ENCODE results near the gene DAB1.

DAB1 gene

GRCh38 chr1:57300186-57300585, 123.7 kb downstream of the DAB1 start:
- H3K4me1 ChIP-seq (ENCODE audit: control insufficient read depth, low read length) = no peaks in the 10 kb centered on the region
- no peaks in the 10 kb centered on the region for H3K79me2 ChIP-seq (ENCODE audit: control insufficient read depth, low read length)
- no peaks in the 10 kb centered on the region for H3K36me3 ChIP-seq (ENCODE audit: control insufficient read depth, low read length)
- no peaks in the 10 kb centered on the region for H3K9me2 ChIP-seq (replicated peaks; ENCODE audit: control insufficient read depth, low read length)
- no peak overlapping the region for H3K4me3 ChIP-seq (ENCODE audit: low read length)
- H3K9me3 ChIP-seq (ENCODE audit: control insufficient read depth, insufficient read depth, low read length) = no peaks in the 10 kb centered on the region
- no peaks in the 10 kb centered on the region for H4K20me1 ChIP-seq (ENCODE audit: control insufficient read depth, insufficient read depth, low read depth, low read length)
- no peak overlapping the region for H3K4me2 ChIP-seq (ENCODE audit: low read length)
- no peaks in the 10 kb centered on the region for H3K27me3 ChIP-seq (ENCODE audit: control insufficient read depth, low read length)
- H3F3A ChIP-seq (ENCODE audit: control insufficient read depth, insufficient read depth) = no peaks in the 10 kb centered on the region
- H3K27ac ChIP-seq (ENCODE audit: low read depth, low read length) = no peak overlapping the region
- TF ChIP-seq CTCF (IDR thresholded peaks at IDR 0.05; ENCODE audit: low read depth, low read length, poor library complexity, severe bottlenecking) = no peak
- no peak for TF ChIP-seq EZH2phosphoT487 (IDR thresholded peaks at IDR 0.05; ENCODE audit: borderline replicate concordance, low read length)

- H3K4me2 ChIP-seq (ENCODE audit: low read length) = no peak overlapping the region
- no peaks in the 10 kb centered on the region for H3K27me3 ChIP-seq (ENCODE audit: control insufficient read depth, low read length)
- no peaks in the 10 kb centered on the region for H3K79me2 ChIP-seq (ENCODE audit: control insufficient read depth, low read length)
- no peak overlapping the region for H3K4me3 ChIP-seq (ENCODE audit: low read length)
- no peaks in the 10 kb centered on the region for H3K9me3 ChIP-seq (ENCODE audit: control insufficient read depth, insufficient read depth, low read length)
- TF ChIP-seq CTCF (IDR thresholded peaks at IDR 0.05; ENCODE audit: low read depth, low read length, poor library complexity, severe bottlenecking) (no peak), EZH2phosphoT487 (IDR thresholded peaks at IDR 0.05; ENCODE audit: borderline replicate concordance, low read length) (no peak)
- H4K20me1 ChIP-seq (ENCODE audit: control insufficient read depth, insufficient read depth, low read depth, low read length) = no peaks in the 10 kb centered on the region
- no peaks in the 10 kb centered on the region for H3F3A ChIP-seq (ENCODE audit: control insufficient read depth, insufficient read depth)
- H3K4me1 ChIP-seq (ENCODE audit: control insufficient read depth, low read length) = no peaks in the 10 kb centered on the region
- no peaks in the 10 kb centered on the region for H3K9me2 ChIP-seq (replicated peaks; ENCODE audit: control insufficient read depth, low read length)
- no peaks in the 10 kb centered on the region for H3K36me3 ChIP-seq (ENCODE audit: control insufficient read depth, low read length)
- no peak overlapping the region for H3K27ac ChIP-seq (ENCODE audit: low read depth, low read length)
Observed at GRCh38 chr1:57296726-57297250, 127.1 kb downstream of the DAB1 start.

- TF ChIP-seq EZH2phosphoT487 (IDR thresholded peaks at IDR 0.05; ENCODE audit: borderline replicate concordance, low read length) (no peak), CTCF (IDR thresholded peaks at IDR 0.05; ENCODE audit: low read depth, low read length, poor library complexity, severe bottlenecking) (no peak)
- H4K20me1 ChIP-seq (ENCODE audit: control insufficient read depth, insufficient read depth, low read depth, low read length) = no peaks in the 10 kb centered on the region
- no peak overlapping the region for H3K27ac ChIP-seq (ENCODE audit: low read depth, low read length)
- H3K4me1 ChIP-seq (ENCODE audit: control insufficient read depth, low read length) = no peaks in the 10 kb centered on the region
- H3K9me2 ChIP-seq (replicated peaks; ENCODE audit: control insufficient read depth, low read length) = no peaks in the 10 kb centered on the region
- no peaks in the 10 kb centered on the region for H3K36me3 ChIP-seq (ENCODE audit: control insufficient read depth, low read length)
- H3K79me2 ChIP-seq (ENCODE audit: control insufficient read depth, low read length) = no peaks in the 10 kb centered on the region
- H3F3A ChIP-seq (ENCODE audit: control insufficient read depth, insufficient read depth) = no peaks in the 10 kb centered on the region
- H3K27me3 ChIP-seq (ENCODE audit: control insufficient read depth, low read length) = no peaks in the 10 kb centered on the region
- no peak overlapping the region for H3K4me2 ChIP-seq (ENCODE audit: low read length)
- no peak overlapping the region for H3K4me3 ChIP-seq (ENCODE audit: low read length)
- H3K9me3 ChIP-seq (ENCODE audit: control insufficient read depth, insufficient read depth, low read length) = no peaks in the 10 kb centered on the region
Observed at GRCh38 chr1:57295326-57295725, 128.5 kb downstream of the DAB1 start.

Measured in DOHH2 (cell line).